ENCODE measurements around the gene ADAMTSL2.

The ADAMTSL2 gene

DNA sequence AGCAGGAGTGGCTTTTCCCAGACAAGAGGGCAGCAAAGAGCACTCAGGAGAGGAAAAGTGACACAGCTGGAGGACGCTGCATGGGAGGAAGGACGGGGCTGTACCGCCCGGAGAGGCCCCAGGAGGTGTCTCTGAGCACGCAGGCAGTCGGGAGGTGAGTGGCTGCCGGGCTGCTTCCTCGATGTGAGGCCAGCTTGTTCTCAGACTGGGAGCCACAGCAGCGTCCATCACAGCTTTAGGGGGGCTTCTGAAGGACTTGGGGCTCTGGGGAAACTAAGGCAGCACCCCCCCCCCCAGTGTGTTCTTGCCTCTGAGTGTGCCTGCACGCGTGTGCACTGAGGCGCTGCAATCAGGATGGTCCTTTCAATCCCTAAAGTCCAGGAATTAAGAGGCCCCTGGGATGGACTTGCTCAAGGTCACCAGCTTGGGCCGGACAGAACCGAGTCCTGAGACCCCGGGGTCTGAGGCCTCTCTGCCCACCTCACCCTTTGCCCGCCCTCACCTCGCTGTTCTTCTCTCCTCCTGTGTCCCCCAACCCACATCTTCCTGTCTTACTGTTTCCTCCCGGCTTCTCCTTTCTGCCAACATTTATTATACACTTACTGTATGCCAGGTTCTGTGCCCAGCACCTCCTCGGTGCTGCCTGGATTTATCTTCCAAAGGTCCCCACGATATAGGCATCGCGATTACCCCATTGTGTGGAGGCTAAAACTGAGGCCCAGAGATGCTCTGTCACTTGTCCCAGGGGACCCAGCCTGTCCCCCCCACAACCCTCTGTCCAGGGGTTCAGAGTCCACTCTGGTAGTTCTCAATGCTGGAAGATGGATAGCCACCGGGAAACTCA is 41.7 kb downstream of the ADAMTSL2 start:
- in situ Hi-C loops (cut with MboI; ENCODE audit: low pct_unique_long_range_greater_than_20kb, low sequenced_read_pairs, unreplicated experiment), result no loop called here
- TF ChIP-seq, protein P1, sequence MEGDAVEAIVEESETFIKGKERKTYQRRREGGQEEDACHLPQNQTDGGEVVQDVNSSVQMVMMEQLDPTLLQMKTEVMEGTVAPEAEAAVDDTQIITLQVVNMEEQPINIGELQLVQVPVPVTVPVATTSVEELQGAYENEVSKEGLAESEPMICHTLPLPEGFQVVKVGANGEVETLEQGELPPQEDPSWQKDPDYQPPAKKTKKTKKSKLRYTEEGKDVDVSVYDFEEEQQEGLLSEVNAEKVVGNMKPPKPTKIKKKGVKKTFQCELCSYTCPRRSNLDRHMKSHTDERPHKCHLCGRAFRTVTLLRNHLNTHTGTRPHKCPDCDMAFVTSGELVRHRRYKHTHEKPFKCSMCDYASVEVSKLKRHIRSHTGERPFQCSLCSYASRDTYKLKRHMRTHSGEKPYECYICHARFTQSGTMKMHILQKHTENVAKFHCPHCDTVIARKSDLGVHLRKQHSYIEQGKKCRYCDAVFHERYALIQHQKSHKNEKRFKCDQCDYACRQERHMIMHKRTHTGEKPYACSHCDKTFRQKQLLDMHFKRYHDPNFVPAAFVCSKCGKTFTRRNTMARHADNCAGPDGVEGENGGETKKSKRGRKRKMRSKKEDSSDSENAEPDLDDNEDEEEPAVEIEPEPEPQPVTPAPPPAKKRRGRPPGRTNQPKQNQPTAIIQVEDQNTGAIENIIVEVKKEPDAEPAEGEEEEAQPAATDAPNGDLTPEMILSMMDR (IDR thresholded peaks at IDR 0.05; ENCODE audit: extremely low read depth, insufficient read depth, missing control alignments), result no peak
- no peak for DNase-seq (ENCODE audit: low spot score)

DNA sequence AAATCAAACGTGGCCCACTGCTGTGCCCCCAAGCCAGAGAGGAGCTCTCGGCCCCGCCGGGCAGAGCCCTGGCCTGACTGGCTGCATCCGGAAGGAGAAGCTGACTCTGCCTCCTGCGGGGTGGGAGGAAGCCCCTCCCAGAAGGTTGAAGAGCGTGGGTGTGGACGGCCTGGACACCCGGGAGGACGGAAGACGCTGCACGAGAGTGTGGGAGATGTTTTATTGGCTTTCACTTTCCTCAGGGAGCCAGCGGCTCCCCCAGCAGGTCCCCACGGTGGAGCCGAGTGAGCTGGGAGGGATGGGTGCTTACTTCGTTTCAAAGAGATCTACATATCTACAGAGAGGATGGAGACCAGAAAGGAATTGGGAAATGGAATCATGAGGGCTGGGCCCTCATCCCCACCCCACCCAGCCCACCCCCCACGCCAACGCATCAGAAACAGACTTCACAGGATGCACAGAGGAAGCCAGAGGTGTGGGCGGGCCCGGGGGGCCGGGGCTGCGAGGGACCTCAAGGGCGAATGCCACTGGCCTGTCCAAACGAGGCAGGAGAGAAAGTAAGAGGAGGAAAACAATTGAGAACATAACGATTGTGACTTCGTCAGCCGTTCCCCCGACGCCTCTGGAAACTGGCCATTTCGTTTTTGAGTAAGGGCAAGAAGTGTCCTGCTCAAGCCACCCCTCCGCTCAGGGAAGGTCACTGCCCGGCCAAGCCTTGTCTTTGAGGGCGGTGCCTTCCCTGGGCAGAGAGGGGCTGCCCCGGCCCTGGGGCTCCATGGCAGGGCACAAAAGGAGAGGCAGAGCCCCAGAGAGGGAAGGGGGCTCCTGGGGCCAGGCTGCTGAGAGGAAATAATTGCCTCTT is 42.6 kb downstream of the ADAMTSL2 start:
- TF ChIP-seq, protein P1 (IDR thresholded peaks at IDR 0.05; ENCODE audit: extremely low read depth, insufficient read depth, missing control alignments), result no peak
- no peak for DNase-seq (ENCODE audit: low spot score)

DNA sequence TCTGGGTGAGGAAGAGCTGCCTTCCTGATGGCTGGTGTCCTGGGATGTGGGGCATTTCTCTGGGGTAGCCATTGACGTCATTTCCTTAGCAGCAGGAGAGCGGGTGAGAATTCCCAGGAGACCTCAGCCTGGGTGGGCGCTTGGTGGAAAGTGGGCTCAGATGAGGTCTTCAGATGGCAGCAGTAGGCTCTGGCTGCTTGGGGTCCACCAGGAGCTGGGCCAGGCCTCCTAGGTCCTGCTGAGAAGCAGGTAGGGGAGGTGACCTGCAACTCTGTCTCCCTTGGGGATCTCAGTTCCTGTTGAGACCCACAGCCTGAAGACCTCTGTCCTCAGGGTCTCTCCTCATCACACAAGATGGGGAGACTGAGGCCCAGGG is 43.2 kb downstream of the ADAMTSL2 start:
- TF ChIP-seq, protein P1 (IDR thresholded peaks at IDR 0.05; ENCODE audit: extremely low read depth, insufficient read depth, missing control alignments), result no peak
- in situ Hi-C loops (cut with MboI; ENCODE audit: low pct_unique_long_range_greater_than_20kb, low sequenced_read_pairs, unreplicated experiment), result no loop called here
- DNase-seq (ENCODE audit: low spot score), result no peak

More for the DNA sequence above, 42.6 kb downstream of the ADAMTSL2 start:
- in situ Hi-C loops (cut with MboI; ENCODE audit: low pct_unique_long_range_greater_than_20kb, low sequenced_read_pairs, unreplicated experiment), result no loop called here

DNA sequence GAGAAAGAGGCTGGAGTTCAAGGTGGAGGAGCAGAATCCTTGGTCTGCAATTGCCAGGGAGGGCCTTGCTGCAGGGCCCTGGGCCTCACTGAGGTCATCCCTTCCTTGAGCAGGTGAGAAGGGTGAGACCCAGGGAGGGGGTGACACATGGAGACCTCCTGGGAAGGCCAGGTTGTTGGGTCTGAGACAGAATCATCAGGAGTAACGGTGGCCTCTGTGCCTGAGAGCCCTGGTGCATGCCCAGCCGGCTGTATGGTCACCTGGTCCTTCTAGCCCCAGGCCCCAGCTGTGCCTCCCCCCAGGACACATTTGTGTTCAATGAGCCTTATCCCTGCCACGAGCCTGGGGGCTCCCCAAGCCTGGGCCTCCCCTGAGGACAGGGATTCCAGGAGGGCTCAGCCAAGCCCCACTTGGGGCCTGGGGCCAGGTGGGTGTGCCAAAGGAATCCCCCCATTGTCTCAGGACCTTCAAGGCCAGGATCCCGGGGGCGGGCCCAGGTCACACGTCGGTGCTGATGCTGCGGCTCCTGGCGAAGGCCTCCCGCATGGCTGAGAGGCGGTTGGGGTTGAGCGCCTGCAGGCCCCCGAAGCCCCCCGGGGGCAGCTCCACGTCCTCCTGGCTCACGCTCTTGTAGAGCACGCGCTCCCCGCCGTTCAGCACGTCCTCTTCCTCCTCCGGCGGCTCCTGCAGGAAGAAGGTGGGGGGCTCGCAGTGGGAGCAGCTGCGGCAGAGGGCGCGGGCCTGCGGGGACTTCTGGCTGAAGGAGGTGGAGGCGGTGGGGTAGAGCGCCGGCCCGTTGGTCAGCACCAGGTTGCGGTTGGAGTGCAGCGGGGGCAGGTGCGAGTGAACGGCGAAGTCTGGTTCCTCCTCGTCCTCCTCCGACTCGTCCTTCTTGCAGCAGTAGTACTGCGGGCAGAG is 44.3 kb downstream of the ADAMTSL2 start:
- in situ Hi-C loops (cut with MboI; ENCODE audit: low pct_unique_long_range_greater_than_20kb, low sequenced_read_pairs, unreplicated experiment), result no loop called here
- TF ChIP-seq, protein P1 (IDR thresholded peaks at IDR 0.05; ENCODE audit: extremely low read depth, insufficient read depth, missing control alignments), result no peak
- DNase-seq (ENCODE audit: low spot score), result no peak

DNA sequence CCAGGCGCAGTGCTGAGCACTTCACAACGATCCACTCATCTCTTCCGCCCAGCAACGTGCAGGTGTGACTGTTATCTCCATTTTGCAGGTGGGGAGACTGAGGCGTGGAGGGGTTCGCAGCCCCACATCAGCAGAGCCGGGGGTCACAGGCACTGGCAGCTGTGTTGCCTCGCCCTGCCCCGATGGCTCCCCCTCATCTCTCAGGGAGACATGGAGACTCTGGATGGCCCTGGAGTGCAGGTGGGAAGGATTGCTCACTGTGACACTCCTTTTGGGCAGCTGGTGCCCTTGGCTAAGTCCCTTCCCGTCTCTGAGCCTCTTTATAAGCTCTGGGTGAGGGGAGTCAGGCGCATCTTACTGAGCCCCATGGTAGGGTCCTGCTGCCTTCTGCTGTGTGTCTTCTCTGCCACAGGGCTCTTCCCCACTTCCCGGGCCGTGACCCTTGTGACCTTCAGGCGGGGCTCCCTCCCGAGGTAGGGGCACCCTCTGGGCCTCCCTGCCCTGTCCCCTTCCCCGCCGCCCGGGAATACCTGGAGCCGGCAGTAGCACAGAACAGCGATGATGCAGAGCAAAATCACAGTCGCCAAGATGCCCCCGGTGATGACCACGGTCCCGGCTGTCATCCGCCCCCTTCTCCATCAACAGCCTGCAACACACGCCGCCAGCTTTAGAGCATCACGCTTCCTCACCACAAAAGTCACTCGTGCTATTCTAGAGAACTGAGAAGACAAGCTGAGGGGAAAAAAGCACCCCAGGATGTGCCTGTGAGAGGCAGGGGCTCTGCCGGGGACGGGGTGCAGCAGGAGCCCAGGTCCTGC is 45.3 kb downstream of the ADAMTSL2 start:
- DNase-seq (ENCODE audit: low spot score), result no peak

More for the DNA sequence above, 45.3 kb downstream of the ADAMTSL2 start:
- in situ Hi-C loops (cut with MboI; ENCODE audit: low pct_unique_long_range_greater_than_20kb, low sequenced_read_pairs, unreplicated experiment), result no loop called here
- TF ChIP-seq, protein P1 (IDR thresholded peaks at IDR 0.05; ENCODE audit: extremely low read depth, insufficient read depth, missing control alignments), result no peak
